Adrenal gland (tissue), 12 donors: ENCODE results near the gene PRKN. TPM values are rescaled to one million over a fixed set of nuclear protein-coding genes. Genes with fewer than 3 reads are reported as not detected.

Experiments used
- DNase-seq, 7 donors: peaks; one replicate each; pipeline ENCODE4 v3.0.0-alpha.2; 2019 to 2020
- H3K27ac ChIP-seq, 5 donors: fragments of 200-600 bp; sonication (generic) in 4 of 5; 1 replicate in 3 of 5; 2 replicates in 2 of 5; pipeline versions ENCODE4 v1.5.1 to v1.8.0; 2016 to 2020; ENCODE audit warnings: mild to moderate bottlenecking in 1 of 5
- H3K27me3 ChIP-seq: fragments of 200-600 bp; 2 replicates; pipeline ENCODE4 v1.8.0; 2021
- H3K36me3 ChIP-seq, 2 donors: fragments of 200-600 bp; replicated peaks in 1 of 2; 1 replicate in 1 of 2; 2 replicates in 1 of 2; pipeline versions ENCODE4 v1.5.1 to v1.8.0; 2018 to 2022
- H3K4me1 ChIP-seq, 2 donors: fragments of 200-600 bp; replicated peaks in 1 of 2; 1 replicate in 1 of 2; 2 replicates in 1 of 2; pipeline versions ENCODE4 v1.5.1 to v1.8.0; 2018 to 2021
- H3K4me3 ChIP-seq, 4 donors: fragments of 200-600 bp; sonication (generic) in 3 of 4; one replicate each; pipeline ENCODE4 v1.5.1; 2016 to 2018
- H3K9me3 ChIP-seq, 3 donors: fragments of 200-600 bp; sonication (generic) in 1 of 3; replicated peaks in 1 of 3; 1 replicate in 2 of 3; 2 replicates in 1 of 3; pipeline versions ENCODE4 v1.5.1 to v1.8.0; 2016 to 2021
- CTCF ChIP-seq, 6 experiments: fragments of 450-650 bp in 4 of 6; fragments of 200-600 bp in 2 of 6; sonication (generic) in 1 of 6; IDR thresholded peaks; 1 replicate in 5 of 6; 2 replicates in 1 of 6; pipeline versions ENCODE4 v1.5.1 to v1.8.0; 2016 to 2021; ENCODE audit warnings: antibody characterized with exemption in 6 of 6, mild to moderate bottlenecking in 2 of 6, moderate library complexity in 1 of 6
- POLR2A ChIP-seq, 2 donors: fragments of 450-650 bp; IDR thresholded peaks; one replicate each; pipeline ENCODE4 v1.6.1; 2017; ENCODE audit warnings: antibody characterized with exemption in 2 of 2, mild to moderate bottlenecking in 2 of 2, moderate library complexity in 1 of 2
- WGBS, 4 donors: extraction: QIAGEN DNeasy Blood & Tissue Kit in 2 of 4; methylation state at CpG; one replicate each; pipeline versions ENCODE4 v1.1.5 to v1.1.7; 2013 to 2017; 5-methylcytosine and 5-hydroxymethylcytosine counted together
- intact Hi-C, 2 donors: fragments of 100-400 bp; cut with DNase I; formaldehyde crosslinking; loops; one replicate each; pipeline versions ENCODE4 v1.14.1 to v1.15.0; 2022 to 2023
- polyA plus RNA-seq, 3 donors: library from polyadenylated mRNA; stranded (reverse); fragments of 200-250 nt in 2 of 3; fragments of 350-450 nt in 1 of 3; fragmentation: Illumina TruSeq in 1 of 3; extraction: RNeasy Lipid Tissue Mini Kit (QIAGEN cat#74804) in 1 of 3; gene quantifications; one replicate each; pipeline ENCODE4 v1.2.3, GENCODE V29; 2013 to 2014
- total RNA-seq, 9 donors: library from RNA; depleted of rRNA in 4 of 9; stranded (reverse); fragments of >200 nt in 4 of 9; fragments of 120-200 nt in 1 of 9; fragmentation: NEBNext Ultra II Directional in 1 of 9; extraction: Animal tissue kit (Norgen Biotek cat#: 25700) in 1 of 9; gene quantifications; one replicate each; pipeline versions ENCODE4 v1.1.0 to v1.2.4, GENCODE V29; 2013 to 2023
- donor health status: healthy with polysubstance abuse.
- donor health status: Bipolar disorder and iron deficiency.
- donor health status: DM: yes; HTN: yes; CAD: no.
- donor health status: DM: no; HTN: no; CAD: no.
- donor health status: DM: no; HTN: no; CAD: no.
- donor health status: DM: yes; HTN: yes; CAD: no.

The PRKN gene
- total and polyA plus RNA-seq, 12 donors: 1.9 to 159 (median 13.3) TPM

GRCh38 chr6:161394437-161394836 lies 1333.1 kb downstream of the PRKN start:
- DNase-seq: no peak
- TF ChIP-seq POLR2A (IDR thresholded peaks at IDR 0.05): no peak
- TF ChIP-seq CTCF (IDR thresholded peaks at IDR 0.05): no peak
- Histone ChIP-seq H3K9me3 (no peaks in the 10 kb centered on the region), H3K36me3 (no peaks in the 10 kb centered on the region), H3K4me3 (peak overlapping the region in 1 of 4 donors; percentile 41), H3K27me3 (no peaks in the 10 kb centered on the region), H3K4me1 (peaks cover 0 to 4% of the 10 kb centered on the region in 2 donors), H3K27ac (no peak overlapping the region)
- intact Hi-C loops: no loop called here
- WGBS, 4 donors: 82 to 87% (median 85%) methylated on average over 5 of the region's 5 CpGs

- intact Hi-C loops: no loop called here
- H3K9me3 ChIP-seq: no peaks in the 10 kb centered on the region
- peak; percentile 55 to 78 (median 72) for DNase-seq
- peaks cover 0 to 4% of the 10 kb centered on the region in 2 donors for H3K4me1 ChIP-seq
- WGBS, 4 donors: 6 to 10% (median 7%) methylated on average over 7 of the region's 7 CpGs
- H3K36me3 ChIP-seq: no peaks in the 10 kb centered on the region
- H3K4me3 ChIP-seq: peak overlapping the region in 1 of 4 donors; percentile 41
- H3K27me3 ChIP-seq: no peaks in the 10 kb centered on the region
- H3K27ac ChIP-seq: no peak overlapping the region
- no peak for TF ChIP-seq POLR2A (IDR thresholded peaks at IDR 0.05)
- peak; percentile 23 to 76 (median 72) for TF ChIP-seq CTCF (IDR thresholded peaks at IDR 0.05)
These were observed 1333.7 kb downstream of the PRKN start for GRCh38 chr6:161393839-161394364.

- Histone ChIP-seq H3K4me1 (peaks cover 0 to 4% of the 10 kb centered on the region in 2 donors), H3K27ac (no peak overlapping the region), H3K9me3 (no peaks in the 10 kb centered on the region), H3K27me3 (no peaks in the 10 kb centered on the region), H3K36me3 (no peaks in the 10 kb centered on the region), H3K4me3 (no peak overlapping the region)
- WGBS, 4 donors: 44 to 52% (median 49%) methylated on average over 3 of the region's 3 CpGs
- intact Hi-C loops: no loop called here
- TF ChIP-seq POLR2A (IDR thresholded peaks at IDR 0.05): no peak
- TF ChIP-seq CTCF (IDR thresholded peaks at IDR 0.05): no peak
- DNase-seq: no peak
These were observed 1334.3 kb downstream of the PRKN start for GRCh38 chr6:161393292-161393691.

- intact Hi-C loops: no loop called here
- no peaks in the 10 kb centered on the region for H3K9me3 ChIP-seq
- H3K27ac ChIP-seq: no peak overlapping the region
- peaks cover 0 to 4% of the 10 kb centered on the region in 2 donors for H3K4me1 ChIP-seq
- TF ChIP-seq POLR2A (IDR thresholded peaks at IDR 0.05): no peak
- TF ChIP-seq CTCF (IDR thresholded peaks at IDR 0.05): no peak
- 82 to 87% (median 83%) methylated on average over 3 of the region's 3 CpGs for WGBS, 4 donors
- H3K4me3 ChIP-seq: no peak overlapping the region
- no peaks in the 10 kb centered on the region for H3K27me3 ChIP-seq
- DNase-seq: no peak
- H3K36me3 ChIP-seq: no peaks in the 10 kb centered on the region
These were observed 1337.8 kb downstream of the PRKN start for GRCh38 chr6:161389756-161390155.
